Fibroblast of lung (primary cell): ENCODE measurements around the gene HTR2A. TPM values are rescaled to one million over a fixed set of nuclear protein-coding genes. Genes with fewer than 3 reads are reported as not detected.
"Not testable (repeated sequence)": the region's sequence is repeated elsewhere in the genome, so short reads cannot be mapped to it uniquely, and the experiment has no call there.

Experiments used
- DNase-seq, 2 donors: peaks; one replicate each; pipeline versions ENCODE4 v3.0.0 to v3.0.0-alpha.2; 2010; ENCODE audit warnings: low read depth in 2 of 2
- H2AFZ ChIP-seq: 2 replicates; pipeline ENCODE4 v1.5.1; 2012; ENCODE audit warnings: low read length, control low read depth, inconsistent platforms
- H3K27ac ChIP-seq: 2 replicates; pipeline ENCODE4 v1.5.1; 2011; ENCODE audit warnings: low read length, control low read depth; ENCODE audit not compliant: insufficient read depth
- H3K27me3 ChIP-seq: 2 replicates; pipeline ENCODE4 v1.5.1; 2011; ENCODE audit warnings: mild to moderate bottlenecking, low read length; ENCODE audit not compliant: control insufficient read depth, insufficient read depth
- H3K36me3 ChIP-seq: 2 replicates; pipeline ENCODE4 v1.5.1; 2011; ENCODE audit warnings: low read length; ENCODE audit not compliant: control insufficient read depth, insufficient read depth
- H3K4me1 ChIP-seq: 2 replicates; pipeline ENCODE4 v1.5.1; 2011; ENCODE audit warnings: low read length; ENCODE audit not compliant: control insufficient read depth, insufficient read depth; ENCODE audit errors: extremely low read depth
- H3K4me2 ChIP-seq: 2 replicates; pipeline ENCODE4 v1.5.1; 2011; ENCODE audit warnings: low read length, control low read depth; ENCODE audit not compliant: insufficient read depth; ENCODE audit errors: extremely low read depth
- H3K4me3 ChIP-seq, 4 experiments: fragments of 200-600 bp in 1 of 4; sonication (generic) in 1 of 4; replicated peaks in 1 of 4; 2 replicates each; pipeline ENCODE4 v1.5.1; 2011 to 2016; ENCODE audit warnings: low read length in 4 of 4, low read depth in 3 of 4, mild to moderate bottlenecking in 3 of 4, control low read depth in 2 of 4, inconsistent platforms in 1 of 4, mixed read lengths in 1 of 4; ENCODE audit not compliant: insufficient read depth in 1 of 4; ENCODE audit errors: control extremely low read depth in 1 of 4
- H3K79me2 ChIP-seq: 2 replicates; pipeline ENCODE4 v1.5.1; 2012; ENCODE audit warnings: mild to moderate bottlenecking, low read length, inconsistent platforms; ENCODE audit not compliant: control insufficient read depth, insufficient read depth
- H3K9ac ChIP-seq: 2 replicates; pipeline ENCODE4 v1.5.1; 2011; ENCODE audit warnings: mild to moderate bottlenecking, low read length, control low read depth; ENCODE audit not compliant: insufficient read depth
- H3K9me3 ChIP-seq: 2 replicates; pipeline ENCODE4 v1.5.1; 2012; ENCODE audit warnings: low read depth, low read length; ENCODE audit not compliant: control insufficient read depth, insufficient read depth
- H4K20me1 ChIP-seq: 2 replicates; pipeline ENCODE4 v1.5.1; 2011; ENCODE audit warnings: low read length; ENCODE audit not compliant: control insufficient read depth, insufficient read depth; ENCODE audit errors: extremely low read depth
- CTCF ChIP-seq, 2 donors: IDR thresholded peaks in 1 of 2; conservative IDR thresholded peaks in 1 of 2; 1 replicate in 1 of 2; 2 replicates in 1 of 2; pipeline ENCODE4 v1.5.1; 2011 to 2012; ENCODE audit warnings: low read length in 2 of 2, control low read depth in 1 of 2, inconsistent platforms in 1 of 2, low read depth in 1 of 2, mild to moderate bottlenecking in 1 of 2
- EZH2 ChIP-seq: IDR thresholded peaks from 2 replicates; pipeline ENCODE4 v1.5.1; 2012; ENCODE audit warnings: low read length, control low read depth, mild to moderate bottlenecking; ENCODE audit errors: missing control alignments
- polyA plus RNA-seq, 2 donors: library from polyadenylated mRNA; depleted of rRNA in 1 of 2; stranded (reverse) in 1 of 2; unstranded in 1 of 2; fragments of >200 nt; gene quantifications; 2 replicates each; pipeline ENCODE4 v1.2.1, GENCODE V29; 2011 to 2012; ENCODE audit warnings: missing spikeins in 1 of 2
- total RNA-seq: library from RNA; depleted of rRNA; stranded (reverse); fragments of >200 nt; gene quantifications from 2 replicates; pipeline ENCODE4 v1.2.1, GENCODE V29; 2014

Gene HTR2A
- total and polyA plus RNA-seq, 2 donors (not counting 1 experiment from before 2014, with no cell fraction given): 0.01 to 0.33 TPM

GRCh38 chr13:46812301-46812797, 84.5 kb downstream of the HTR2A start:
- H3K9me3 ChIP-seq: no peaks in the 10 kb centered on the region
- H3K4me1 ChIP-seq: no peaks in the 10 kb centered on the region
- H2AFZ ChIP-seq: no peak overlapping the region
- no peaks in the 10 kb centered on the region for H4K20me1 ChIP-seq
- no peak overlapping the region for H3K4me3 ChIP-seq
- no peak for DNase-seq
- no peaks in the 10 kb centered on the region for H3K79me2 ChIP-seq
- no peak for TF ChIP-seq CTCF (conservative IDR thresholded peaks at IDR 0.05 in 1 of 2, IDR thresholded peaks at IDR 0.05 in 1 of 2; ENCODE audit: low read depth in 1 of 2, low read length in 2 of 2)
- no peak for TF ChIP-seq EZH2
- no peak overlapping the region for H3K9ac ChIP-seq
- no peaks in the 10 kb centered on the region for H3K27me3 ChIP-seq
- H3K27ac ChIP-seq: no peak overlapping the region
- H3K4me2 ChIP-seq: no peak overlapping the region
- H3K36me3 ChIP-seq: no peaks in the 10 kb centered on the region

GRCh38 chr13:46810440-46810839, 86.4 kb downstream of the HTR2A start:
- no peak overlapping the region for H3K9ac ChIP-seq
- no peak overlapping the region for H3K4me3 ChIP-seq
- H3K79me2 ChIP-seq: no peaks in the 10 kb centered on the region
- H3K27me3 ChIP-seq: no peaks in the 10 kb centered on the region
- no peaks in the 10 kb centered on the region for H3K36me3 ChIP-seq
- peak in 1 of 2 donors; percentile 7 for DNase-seq
- H4K20me1 ChIP-seq: no peaks in the 10 kb centered on the region
- H2AFZ ChIP-seq: no peak overlapping the region
- no peak overlapping the region for H3K27ac ChIP-seq
- no peak for TF ChIP-seq EZH2
- no peak overlapping the region for H3K4me2 ChIP-seq
- H3K9me3 ChIP-seq: no peaks in the 10 kb centered on the region
- H3K4me1 ChIP-seq: no peaks in the 10 kb centered on the region

GRCh38 chr13:46804921-46805320, 91.9 kb downstream of the HTR2A start:
- not testable (repeated sequence) for H2AFZ ChIP-seq, H3K27me3 ChIP-seq

GRCh38 chr13:46804391-46804815, 92.5 kb downstream of the HTR2A start:
- no peaks in the 10 kb centered on the region for H3K9me3 ChIP-seq
- H3K27me3 ChIP-seq: no peaks in the 10 kb centered on the region
- no peak overlapping the region for H3K9ac ChIP-seq
- no peaks in the 10 kb centered on the region for H3K79me2 ChIP-seq
- TF ChIP-seq CTCF (conservative IDR thresholded peaks at IDR 0.05 in 1 of 2, IDR thresholded peaks at IDR 0.05 in 1 of 2; ENCODE audit: low read depth in 1 of 2, low read length in 2 of 2) (no peak), EZH2 (no peak)
- H4K20me1 ChIP-seq: no peaks in the 10 kb centered on the region
- H3K4me1 ChIP-seq: peaks cover 6% of the 10 kb centered on the region
- peak overlapping the region; percentile 33 for H3K27ac ChIP-seq
- peak; percentile 73 to 98 for DNase-seq
- H3K36me3 ChIP-seq: no peaks in the 10 kb centered on the region
- H3K4me3 ChIP-seq: no peak overlapping the region
- no peak overlapping the region for H3K4me2 ChIP-seq
- H2AFZ ChIP-seq: no peak overlapping the region

More at GRCh38 chr13:46804921-46805320, 91.9 kb downstream of the HTR2A start:
- not testable (repeated sequence) for H4K20me1 ChIP-seq, H3K9me3 ChIP-seq, H3K4me3 ChIP-seq, H3K36me3 ChIP-seq, DNase-seq, H3K79me2 ChIP-seq, H3K9ac ChIP-seq, H3K4me2 ChIP-seq, H3K4me1 ChIP-seq
- H3K27ac ChIP-seq: peak overlapping the region; percentile 33
